CD4-positive, alpha-beta memory T cell (primary cell): ENCODE data around the gene SULF2. TPM values are rescaled to one million over a fixed set of nuclear protein-coding genes. Genes with fewer than 3 reads are reported as not detected.

Source experiments
- CTCF ChIA-PET: fragments of 350-600 bp; sonication (Branson Sonifier 250); formaldehyde crosslinking; loops from one replicate; lab custom pipeline; 2021; ENCODE audit warnings: inconsistent platforms; ENCODE audit not compliant: partially characterized antibody; lab: Charles Lee
- POLR2A ChIA-PET: fragments of 350-600 bp; sonication (Branson Sonifier 250); formaldehyde crosslinking; loops from one replicate; lab custom pipeline; 2021; ENCODE audit not compliant: partially characterized antibody; lab: Charles Lee
- DNase-seq, 5 donors: peaks; one replicate each; pipeline versions ENCODE4 v3.0.0 to v3.0.0-alpha.2; 2020 to 2022; ENCODE audit warnings: mixed read lengths in 1 of 5
- H3K27ac ChIP-seq: one replicate; pipeline ENCODE4 v1.7.0; 2013; ENCODE audit warnings: low read depth, low read length
- H3K27me3 ChIP-seq: 2 replicates; pipeline ENCODE4 v1.7.0; 2013; ENCODE audit warnings: mild to moderate bottlenecking, low read length, moderate library complexity; ENCODE audit not compliant: insufficient read depth
- H3K36me3 ChIP-seq: 2 replicates; pipeline ENCODE4 v1.7.0; 2013; ENCODE audit warnings: mild to moderate bottlenecking, low read length, moderate library complexity; ENCODE audit not compliant: insufficient read depth
- H3K4me1 ChIP-seq: 2 replicates; pipeline ENCODE4 v1.7.0; 2013; ENCODE audit warnings: mild to moderate bottlenecking, low read length, moderate library complexity; ENCODE audit not compliant: insufficient read depth
- H3K4me3 ChIP-seq, 2 donors: one replicate each; pipeline ENCODE4 v1.7.0; 2013; ENCODE audit warnings: low read length in 2 of 2, mild to moderate bottlenecking in 1 of 2
- H3K9me3 ChIP-seq, 2 donors: one replicate each; pipeline ENCODE4 v1.7.0; 2013; ENCODE audit warnings: low read length in 2 of 2, control low read depth in 1 of 2; ENCODE audit not compliant: control insufficient read depth in 1 of 2
- H3K27ac Mint-ChIP-seq, 7 donors: one replicate each; pipeline ENCODE4 v1.8.0; 2020 to 2021; ENCODE audit warnings: mixed read lengths in 7 of 7, mild to moderate bottlenecking in 6 of 7, inconsistent platforms in 3 of 7, moderate library complexity in 3 of 7
- H3K27me3 Mint-ChIP-seq, 2 donors: one replicate each; pipeline ENCODE4 v1.8.0; 2020 to 2021; ENCODE audit warnings: mixed read lengths in 2 of 2
- H3K36me3 Mint-ChIP-seq, 2 donors: one replicate each; pipeline ENCODE4 v1.8.0; 2020 to 2021; ENCODE audit warnings: mixed read lengths in 2 of 2, inconsistent platforms in 1 of 2, mild to moderate bottlenecking in 1 of 2
- H3K4me1 Mint-ChIP-seq, 4 donors: one replicate each; pipeline ENCODE4 v1.8.0; 2020 to 2021; ENCODE audit warnings: mixed read lengths in 4 of 4, mild to moderate bottlenecking in 1 of 4
- H3K4me3 Mint-ChIP-seq, 8 donors: one replicate each; pipeline ENCODE4 v1.8.0; 2020 to 2021; ENCODE audit warnings: mixed read lengths in 8 of 8, mild to moderate bottlenecking in 7 of 8, moderate library complexity in 6 of 8, inconsistent platforms in 3 of 8
- H3K9me3 Mint-ChIP-seq, 8 donors: one replicate each; pipeline ENCODE4 v1.8.0; 2020 to 2021; ENCODE audit warnings: mixed read lengths in 8 of 8, mild to moderate bottlenecking in 5 of 8, inconsistent platforms in 3 of 8, moderate library complexity in 1 of 8
- intact Hi-C: fragments of 100-400 bp; cut with micrococcal nuclease; formaldehyde crosslinking; loops from one replicate; pipeline ENCODE4 v1.15.1; 2023
- polyA plus RNA-seq, 2 donors: library from polyadenylated mRNA; unstranded; fragments of 300-500 nt; fragmentation: Illumina TruSeq; gene quantifications; one replicate each; pipeline ENCODE4 v1.2.3, GENCODE V29; 2021
- total RNA-seq, 2 experiments: library from RNA; stranded (reverse); gene quantifications; one replicate each; pipeline ENCODE4 v1.2.3, GENCODE V29; 2021

The SULF2 gene
- total and polyA plus RNA-seq, 4 experiments from 2014 or later, result 0.16 to 1.3 (median 0.55) TPM

DNA sequence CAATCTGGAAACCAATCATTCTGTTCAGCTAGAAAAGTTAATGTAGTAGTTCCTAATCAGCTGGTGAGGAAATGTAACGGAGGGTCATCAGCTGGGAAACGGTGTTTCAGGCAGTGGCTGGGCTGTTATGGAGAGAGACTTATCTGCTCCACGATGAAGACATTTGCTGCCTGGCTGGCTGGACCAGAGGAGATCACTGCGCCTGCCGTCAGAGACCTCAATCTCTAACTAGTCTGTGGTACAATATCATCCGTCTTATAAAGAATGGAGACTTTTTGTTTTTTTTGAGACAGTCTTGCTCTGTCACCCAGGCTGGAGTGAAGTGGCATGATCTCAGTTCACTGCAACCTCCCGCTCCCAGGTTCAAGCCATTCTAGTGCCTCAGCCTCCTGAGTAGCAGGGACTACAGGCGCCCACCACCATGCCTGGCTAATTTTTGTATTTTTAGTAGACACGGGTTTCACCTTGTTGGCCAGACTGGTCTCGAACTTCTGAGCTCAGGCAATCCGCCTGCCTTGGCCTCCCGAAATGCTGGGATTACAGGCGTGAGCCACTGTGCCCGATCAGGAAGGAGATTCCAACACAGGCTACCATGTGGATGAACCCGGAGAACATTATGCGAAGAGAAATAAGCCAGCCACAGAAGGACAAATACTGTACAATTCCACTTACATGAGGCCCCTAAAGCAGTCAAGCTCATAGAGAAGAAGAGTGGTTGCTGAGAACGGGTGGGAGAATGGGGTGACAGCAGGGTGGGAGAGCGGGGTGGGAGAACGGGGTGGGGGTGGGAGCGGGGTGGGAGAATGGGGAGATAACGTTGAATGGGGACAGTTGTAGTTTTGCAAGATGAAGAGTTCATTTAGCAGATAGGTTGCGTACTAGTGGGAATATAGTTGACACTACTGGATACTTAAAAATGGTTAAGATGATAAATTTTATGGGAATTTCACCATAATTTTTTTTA lies 115.1 kb downstream of the SULF2 start:
- no peaks in the 10 kb centered on the region for H3K4me1 ChIP-seq
- no peaks in the 10 kb centered on the region for H3K27me3 ChIP-seq
- no peak overlapping the region for H3K4me3 ChIP-seq
- H3K27ac ChIP-seq, result no peak overlapping the region
- H3K36me3 ChIP-seq, result no peaks in the 10 kb centered on the region
- Mint-ChIP-seq H3K27ac (peak overlapping the region in 1 of 7 donors; percentile 72), H3K4me3 (no peak overlapping the region), H3K9me3 (peaks cover 0 to 3% (median 0%) of the 10 kb centered on the region in 8 donors), H3K4me1 (no peaks in the 10 kb centered on the region), H3K36me3 (no peaks in the 10 kb centered on the region), H3K27me3 (no peaks in the 10 kb centered on the region)
- ChIA-PET POLR2A (no interaction called here), CTCF (interaction anchor here (0.7 to 2.1 kb wide), 3 partner anchors 10 to 951 kb away, joined by 3 to 6 read pairs (median 6); no protein-coding TSS in a partner anchor)
- H3K9me3 ChIP-seq, result no peaks in the 10 kb centered on the region
- intact Hi-C loops, result no loop called here
- no peak for DNase-seq

DNA sequence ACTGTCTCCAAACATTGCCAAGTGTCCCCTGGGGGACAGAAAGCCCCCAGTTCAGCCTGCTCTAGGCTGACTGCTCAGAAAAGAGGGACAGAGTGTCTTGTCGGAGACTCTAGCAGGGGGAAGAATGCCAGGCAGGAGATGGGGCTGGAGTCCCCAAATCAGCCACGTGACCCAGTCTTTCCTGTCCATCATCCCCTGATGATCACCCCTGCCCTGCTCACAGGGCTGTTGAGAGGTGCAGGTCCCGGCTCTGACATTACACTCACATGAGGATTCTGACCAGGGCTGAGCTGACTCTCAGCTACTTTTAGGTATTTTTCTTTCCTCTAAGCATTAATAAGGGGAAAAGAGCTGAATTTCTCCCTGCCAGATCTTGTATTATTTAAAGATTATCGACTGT lies 115.8 kb downstream of the SULF2 start:
- Histone ChIP-seq H3K4me1 (no peaks in the 10 kb centered on the region), H3K4me3 (no peak overlapping the region), H3K27ac (no peak overlapping the region), H3K36me3 (no peaks in the 10 kb centered on the region), H3K9me3 (no peaks in the 10 kb centered on the region), H3K27me3 (no peaks in the 10 kb centered on the region)
- intact Hi-C loops, result no loop called here
- no peak for DNase-seq
- Mint-ChIP-seq H3K4me1 (no peaks in the 10 kb centered on the region), H3K27me3 (no peaks in the 10 kb centered on the region), H3K4me3 (no peak overlapping the region), H3K27ac (peak overlapping the region in 1 of 7 donors; percentile 8), H3K36me3 (no peaks in the 10 kb centered on the region), H3K9me3 (peaks cover 0 to 3% (median 0%) of the 10 kb centered on the region in 8 donors)
- POLR2A ChIA-PET, result no interaction called here
- CTCF ChIA-PET, result interaction anchor here (0.7 kb wide), 1 partner anchor 951 kb away, joined by 3 read pairs; no protein-coding TSS in a partner anchor

DNA sequence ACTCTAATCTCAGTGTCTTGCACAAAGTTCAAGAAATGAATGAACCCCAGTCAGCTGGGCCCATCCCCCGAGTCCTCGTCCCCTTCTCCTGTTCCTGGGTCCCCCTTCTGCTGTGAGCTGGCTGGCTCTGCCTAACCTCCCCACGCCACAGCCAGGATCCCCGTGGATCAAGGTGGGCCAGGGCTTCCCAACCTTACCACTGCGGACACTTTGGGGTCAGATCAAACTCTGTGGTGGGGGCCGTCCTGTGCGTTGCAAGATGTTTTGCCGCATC lies 116.2 kb downstream of the SULF2 start:
- H3K4me1 ChIP-seq, result peaks cover under 1% of the 10 kb centered on the region
- Mint-ChIP-seq H3K9me3 (peaks cover 0 to 3% (median 0%) of the 10 kb centered on the region in 8 donors), H3K27ac (peak overlapping the region in 2 of 7 donors; percentile 8 to 59), H3K27me3 (no peaks in the 10 kb centered on the region), H3K4me3 (no peak overlapping the region), H3K36me3 (no peaks in the 10 kb centered on the region), H3K4me1 (no peaks in the 10 kb centered on the region)
- no peak overlapping the region for H3K27ac ChIP-seq
- ChIA-PET POLR2A (no interaction called here), CTCF (interaction anchor here (0.7 kb wide), 1 partner anchor 951 kb away, joined by 3 read pairs; no protein-coding TSS in a partner anchor)
- DNase-seq, result no peak
- H3K4me3 ChIP-seq, result no peak overlapping the region
- no peaks in the 10 kb centered on the region for H3K36me3 ChIP-seq
- H3K9me3 ChIP-seq, result no peaks in the 10 kb centered on the region
- intact Hi-C loops, result no loop called here
- H3K27me3 ChIP-seq, result no peaks in the 10 kb centered on the region

DNA sequence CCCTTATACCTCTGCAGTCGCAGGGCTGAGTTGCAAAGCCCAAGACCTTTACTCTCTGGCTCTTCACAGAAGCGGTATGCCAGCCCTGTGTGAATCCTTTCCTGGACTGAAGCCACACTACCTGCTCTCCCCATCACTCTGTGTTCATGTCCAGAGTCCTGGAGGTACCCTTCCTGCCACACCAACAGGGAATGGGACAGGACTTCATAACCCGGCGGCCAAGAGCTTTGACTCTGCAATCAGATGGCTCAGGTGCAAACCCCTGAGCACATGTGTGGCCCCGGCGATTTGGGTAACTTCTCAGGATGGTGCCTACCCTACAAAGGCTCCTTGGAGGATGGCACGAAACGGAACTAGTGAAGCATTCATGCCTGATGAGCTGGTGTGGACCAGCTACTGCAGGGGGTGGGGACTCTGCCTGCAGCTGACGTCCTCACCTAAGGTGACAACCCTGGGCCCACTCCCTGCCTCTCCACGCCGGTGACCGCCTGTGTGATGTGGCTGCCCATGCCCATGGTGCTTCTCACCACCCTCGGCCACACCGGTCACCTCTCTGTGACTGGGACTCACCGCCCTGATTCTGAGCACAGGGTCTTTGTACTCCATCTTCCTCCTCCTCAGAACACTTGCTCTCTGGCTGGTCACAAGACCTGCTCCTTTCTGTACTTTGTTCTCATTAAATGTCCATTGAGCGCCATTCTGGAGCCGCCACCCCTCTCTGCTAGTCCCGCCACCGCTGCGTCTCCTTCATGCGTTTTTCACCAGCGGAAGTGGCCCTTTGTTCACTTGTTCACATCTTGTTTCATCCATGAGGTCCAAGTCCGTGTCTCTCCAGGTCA lies 116.7 kb downstream of the SULF2 start:
- H3K27me3 ChIP-seq, result no peaks in the 10 kb centered on the region
- no peak overlapping the region for H3K4me3 ChIP-seq
- peaks cover 4% of the 10 kb centered on the region for H3K4me1 ChIP-seq
- Mint-ChIP-seq H3K27me3 (no peaks in the 10 kb centered on the region), H3K27ac (peak overlapping the region in 3 of 7 donors; percentile 8 to 65 (median 59)), H3K9me3 (peaks cover 0 to 3% (median 0%) of the 10 kb centered on the region in 8 donors), H3K4me1 (peaks cover 0 to 2% (median 1%) of the 10 kb centered on the region in 4 donors), H3K4me3 (peak overlapping the region in 1 of 8 donors; percentile 41), H3K36me3 (peaks cover 0 to 3% of the 10 kb centered on the region in 2 donors)
- ChIA-PET CTCF (no interaction called here), POLR2A (no interaction called here)
- intact Hi-C loops, result no loop called here
- H3K9me3 ChIP-seq, result no peaks in the 10 kb centered on the region
- no peak for DNase-seq
- H3K36me3 ChIP-seq, result no peaks in the 10 kb centered on the region
- H3K27ac ChIP-seq, result no peak overlapping the region

DNA sequence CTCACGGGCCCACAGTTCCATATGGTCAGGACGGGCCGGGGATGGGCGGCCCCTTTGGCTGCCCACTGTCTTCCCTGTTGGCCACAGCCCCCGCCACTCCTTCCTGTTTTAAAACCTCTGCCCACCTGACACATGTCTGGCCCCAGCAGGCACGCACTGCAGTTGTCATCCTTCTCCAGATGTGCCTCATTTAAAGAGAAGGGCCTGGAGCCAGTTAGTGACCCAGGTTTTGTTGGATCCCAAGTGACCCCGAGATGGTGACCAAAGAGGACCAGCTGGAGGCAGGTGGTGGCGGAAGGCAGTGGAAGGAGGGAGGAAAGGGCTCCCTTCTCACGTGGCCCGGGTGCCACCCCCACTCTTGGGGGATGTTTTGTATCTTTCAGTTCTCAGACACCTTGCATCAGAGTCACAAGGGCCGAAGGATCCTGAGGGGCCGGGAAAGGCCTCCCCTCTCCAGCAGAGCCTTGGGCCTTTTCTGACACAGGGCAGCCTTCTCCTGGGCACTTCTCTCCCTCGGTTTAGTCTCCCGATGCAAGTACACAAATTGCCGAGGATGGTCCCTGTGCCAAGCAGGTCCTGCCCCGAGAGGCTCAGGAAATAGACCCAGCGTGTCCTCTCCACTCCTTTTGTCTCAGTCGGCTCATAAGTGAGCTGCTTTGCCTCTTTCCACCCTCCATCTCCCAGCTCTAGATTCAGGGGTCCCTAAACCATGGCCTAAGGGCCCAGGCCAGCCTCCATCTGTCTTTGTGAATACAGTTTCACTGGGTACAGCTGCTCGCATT lies 117.6 kb downstream of the SULF2 start:
- Mint-ChIP-seq H3K4me3 (no peak overlapping the region), H3K27ac (peak overlapping the region in 2 of 7 donors; percentile 53 to 65), H3K9me3 (peaks cover 0 to 2% (median 0%) of the 10 kb centered on the region in 8 donors), H3K36me3 (peaks cover 0 to 3% of the 10 kb centered on the region in 2 donors), H3K27me3 (no peaks in the 10 kb centered on the region), H3K4me1 (peaks cover 0 to 3% (median 1%) of the 10 kb centered on the region in 4 donors)
- CTCF ChIA-PET, result no interaction called here
- Histone ChIP-seq H3K4me1 (peaks cover 4% of the 10 kb centered on the region), H3K27ac (no peak overlapping the region), H3K4me3 (no peak overlapping the region), H3K9me3 (no peaks in the 10 kb centered on the region), H3K36me3 (no peaks in the 10 kb centered on the region), H3K27me3 (no peaks in the 10 kb centered on the region)
- intact Hi-C loops, result no loop called here
- POLR2A ChIA-PET, result no interaction called here
- no peak for DNase-seq

DNA sequence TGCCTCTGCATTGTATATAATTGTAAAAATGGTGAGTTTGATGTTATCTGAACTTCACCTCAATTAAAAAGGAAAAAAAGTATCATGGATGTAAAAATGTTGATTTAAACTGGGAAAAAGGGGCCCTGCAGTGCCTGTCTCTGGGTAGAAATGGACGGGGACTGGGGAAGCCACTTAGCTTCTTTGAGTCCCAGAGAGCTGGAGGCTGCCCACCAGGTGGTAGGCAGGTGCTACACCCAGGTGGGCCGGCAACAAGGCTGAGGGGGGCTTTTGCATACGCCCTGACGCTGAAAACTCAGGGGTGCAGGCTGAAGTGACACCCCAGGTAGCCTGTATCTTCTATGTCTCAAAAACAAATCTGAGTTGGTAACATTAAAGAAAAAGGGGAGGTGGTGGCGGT lies 118.2 kb downstream of the SULF2 start:
- no peak for DNase-seq
- Mint-ChIP-seq H3K36me3 (peaks cover 0 to 3% of the 10 kb centered on the region in 2 donors), H3K27ac (peak overlapping the region in 1 of 7 donors; percentile 60), H3K9me3 (no peaks in the 10 kb centered on the region), H3K4me1 (peaks cover 0 to 4% (median 2%) of the 10 kb centered on the region in 4 donors), H3K27me3 (no peaks in the 10 kb centered on the region), H3K4me3 (no peak overlapping the region)
- ChIA-PET POLR2A (no interaction called here), CTCF (no interaction called here)
- Histone ChIP-seq H3K36me3 (no peaks in the 10 kb centered on the region), H3K9me3 (no peaks in the 10 kb centered on the region), H3K4me3 (no peak overlapping the region), H3K4me1 (peaks cover 4% of the 10 kb centered on the region), H3K27ac (no peak overlapping the region), H3K27me3 (no peaks in the 10 kb centered on the region)
- intact Hi-C loops, result no loop called here
